OCI-M2 (cell line): ENCODE results near the gene FEM1B.

ENCODE experiments used
- DNase-seq: peaks from one replicate; lab custom pipeline; 2025; ENCODE audit not compliant: unreplicated experiment; lab: John Stamatoyannopoulos, UW

FEM1B gene

DNA sequence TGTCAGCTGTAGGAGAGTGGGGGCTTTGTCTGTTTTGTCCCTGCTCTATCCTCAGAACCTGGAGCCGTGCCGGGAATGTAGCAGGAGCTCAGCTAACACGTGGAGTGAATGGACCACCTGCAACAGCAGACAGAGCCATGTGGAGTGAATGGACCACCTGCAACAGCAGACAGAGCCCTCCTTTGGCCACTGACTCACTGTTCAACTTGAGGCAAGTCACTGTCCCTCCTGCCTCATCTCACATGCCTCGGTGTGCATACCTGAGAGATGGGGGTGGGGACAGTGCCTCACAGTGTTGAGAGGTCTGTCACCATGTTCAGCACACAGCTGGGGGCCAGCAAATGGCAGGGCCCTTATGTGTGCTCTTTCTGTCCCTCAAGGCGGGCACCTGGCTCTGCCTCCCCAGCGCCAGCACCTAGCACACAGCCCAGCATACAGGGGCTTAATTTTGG is 27.9 kb downstream of the FEM1B start:
- no peak for DNase-seq

DNA sequence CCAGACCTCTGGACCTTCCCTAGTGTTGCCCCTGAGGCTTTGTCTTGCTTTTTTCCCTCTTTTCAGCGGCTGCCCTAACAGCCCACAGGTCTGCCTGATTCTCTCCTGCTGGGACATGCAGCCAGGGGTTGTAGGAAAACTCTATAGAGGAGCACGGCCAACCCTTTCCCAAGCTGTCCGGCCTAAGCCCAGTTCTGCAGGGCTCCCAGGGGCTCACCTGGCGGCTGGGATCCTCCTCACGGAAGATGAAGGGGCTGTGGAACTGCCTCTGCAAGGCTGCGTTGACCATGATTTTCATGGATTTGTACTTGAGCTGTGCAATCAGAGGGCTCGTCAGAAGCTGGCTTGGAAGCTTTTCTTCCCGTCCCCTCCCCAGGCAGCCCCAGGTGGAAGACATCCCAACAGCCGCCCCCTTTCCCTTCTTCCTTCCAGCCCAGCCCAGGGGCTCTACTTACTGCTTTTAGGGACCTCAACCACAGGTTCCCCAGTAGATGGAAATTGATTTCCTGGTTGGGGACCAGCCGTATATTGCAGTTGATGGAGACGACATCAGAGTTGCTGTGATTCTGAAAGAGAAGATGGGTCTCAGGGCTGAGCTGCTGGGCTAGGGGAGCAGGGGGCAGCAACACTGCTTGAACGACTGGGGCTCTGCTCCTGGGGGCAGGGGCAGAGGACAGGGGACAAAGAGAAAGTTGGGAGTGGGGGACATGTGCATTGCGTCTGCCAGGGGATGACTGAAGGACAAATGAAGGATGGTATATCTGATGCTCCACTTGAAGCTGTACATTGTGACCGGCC is 29.8 kb downstream of the FEM1B start:
- DNase-seq, result no peak

DNA sequence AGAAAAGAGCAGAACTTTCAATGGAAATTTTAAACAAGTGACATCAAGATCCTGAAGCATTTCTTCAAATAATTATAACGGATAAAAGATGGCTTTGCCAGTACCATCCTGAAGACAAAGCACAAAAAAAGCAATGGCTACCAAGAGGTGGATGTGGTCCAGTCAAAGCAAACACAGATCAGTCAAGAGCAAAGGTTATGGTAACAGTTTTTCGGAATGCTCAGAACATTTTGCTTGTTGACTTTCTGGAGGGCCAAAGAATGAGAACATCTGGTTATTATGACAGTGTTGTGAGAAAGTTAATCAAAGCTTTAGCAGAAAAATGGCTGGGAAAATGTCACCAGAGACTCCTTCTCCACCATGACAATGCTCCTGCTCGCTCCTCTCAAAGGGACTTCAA is 31.5 kb downstream of the FEM1B start:
- DNase-seq, result no peak

DNA sequence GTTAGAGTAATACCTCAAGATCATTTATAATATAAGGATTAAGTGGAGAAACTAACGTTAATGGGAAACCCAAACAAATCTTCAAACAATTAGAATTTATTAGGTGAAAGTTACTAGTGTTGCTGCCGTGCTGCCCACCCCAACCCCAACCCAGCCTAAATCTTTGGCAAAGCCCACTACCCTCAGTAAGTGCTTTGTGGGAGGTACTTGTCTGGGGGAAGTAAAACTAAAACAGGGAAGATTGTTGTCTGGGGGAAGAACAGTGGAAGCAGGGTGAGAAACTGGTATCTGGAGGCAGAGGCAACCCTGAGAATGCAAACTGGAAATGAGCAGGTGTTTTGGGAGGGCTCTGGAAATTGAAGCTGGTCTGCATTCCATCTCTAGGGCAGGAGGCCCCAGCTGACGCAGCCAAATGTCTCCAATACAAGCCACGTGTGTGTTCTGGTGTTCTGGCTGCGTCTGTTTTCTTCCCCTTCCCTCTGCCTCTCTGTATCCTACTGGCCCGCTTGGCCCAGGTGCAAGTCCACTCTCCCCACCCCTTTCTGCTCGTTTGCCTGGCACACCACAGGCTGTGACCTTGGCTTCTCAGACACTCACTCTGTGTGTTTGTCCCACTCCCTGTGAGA is 32.7 kb downstream of the FEM1B start:
- no peak for DNase-seq

DNA sequence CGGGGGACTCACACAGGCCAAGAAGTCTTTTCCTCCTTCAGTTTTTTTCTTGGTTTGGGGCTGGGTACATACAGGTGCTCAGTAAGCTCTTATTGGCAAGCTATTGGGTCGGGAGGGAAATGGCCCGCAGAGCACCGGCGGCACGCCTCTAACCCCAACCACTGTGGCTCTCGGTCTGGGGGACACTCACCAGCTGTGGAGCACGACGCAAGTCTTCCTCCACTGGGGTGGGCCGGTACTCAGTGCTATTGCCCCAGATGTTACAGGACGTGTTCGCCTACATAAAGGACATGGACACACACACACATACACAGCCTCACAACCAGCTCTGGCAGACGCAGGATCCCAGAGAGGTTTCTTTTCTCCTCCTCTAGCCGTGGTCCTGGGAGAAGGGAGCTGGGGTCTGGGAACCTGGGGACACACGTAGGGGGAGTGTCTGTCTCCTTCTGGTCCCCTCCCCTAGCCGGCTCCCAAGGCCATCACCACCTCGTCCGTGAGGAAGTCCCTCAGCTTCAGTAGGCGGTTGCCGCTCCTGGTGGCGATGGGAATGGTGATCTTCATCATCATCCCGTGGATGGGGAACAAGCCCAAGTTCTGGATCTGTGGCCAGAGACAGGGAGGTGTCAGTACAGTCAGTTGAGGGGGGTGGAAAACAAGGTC is 33.4 kb downstream of the FEM1B start:
- no peak for DNase-seq

DNA sequence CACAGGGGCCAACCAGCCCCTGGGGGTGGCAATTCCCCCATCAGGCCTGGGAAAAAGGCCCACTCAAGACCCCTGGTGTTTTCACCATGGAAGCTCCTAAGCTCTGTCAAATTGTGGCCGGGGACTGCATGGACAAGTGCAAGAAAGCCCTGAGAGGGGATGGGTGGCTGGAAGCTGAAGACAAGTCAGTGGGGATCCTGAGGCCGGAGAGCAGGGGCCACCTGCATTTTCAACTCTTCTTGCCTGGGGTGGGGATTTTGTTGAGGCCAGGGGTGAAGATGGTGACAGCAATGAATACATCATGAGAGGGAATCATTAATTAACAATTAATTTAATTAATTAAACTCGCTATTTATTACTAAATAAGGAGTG is 33.9 kb downstream of the FEM1B start:
- no peak for DNase-seq

DNA sequence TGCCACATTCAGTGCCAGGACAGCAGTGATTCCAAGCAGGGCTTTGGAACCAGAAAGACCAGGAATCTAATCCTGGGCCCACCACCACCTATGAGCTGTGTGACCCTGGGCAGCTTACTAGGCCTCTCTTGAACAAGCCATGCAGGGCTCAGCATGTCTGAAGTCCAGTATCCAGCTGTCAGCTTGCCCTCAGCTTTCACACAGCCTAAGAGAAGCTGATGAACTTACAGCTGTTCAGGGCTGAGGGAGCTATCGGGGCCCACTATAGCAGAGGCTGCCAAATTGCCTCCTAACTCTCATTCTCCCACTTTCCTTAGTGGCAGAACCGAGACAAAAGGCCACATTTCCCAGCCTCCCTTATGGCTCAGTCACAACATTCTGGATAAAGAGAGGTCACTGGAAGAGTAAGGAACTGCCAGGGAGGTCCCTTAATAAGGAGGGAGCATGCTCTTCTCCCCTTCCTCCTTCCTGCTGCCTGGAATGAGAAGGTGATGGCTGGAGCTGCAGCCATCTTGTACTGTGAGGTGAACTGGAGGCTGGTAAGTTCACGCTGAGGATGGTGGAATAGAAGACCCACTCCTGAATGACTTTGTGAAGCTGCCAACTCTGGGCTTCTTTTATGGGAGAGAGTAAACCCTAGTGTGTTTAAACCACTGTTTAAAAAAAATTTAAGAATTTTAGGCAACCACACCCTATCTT is 34.5 kb downstream of the FEM1B start:
- no peak for DNase-seq

DNA sequence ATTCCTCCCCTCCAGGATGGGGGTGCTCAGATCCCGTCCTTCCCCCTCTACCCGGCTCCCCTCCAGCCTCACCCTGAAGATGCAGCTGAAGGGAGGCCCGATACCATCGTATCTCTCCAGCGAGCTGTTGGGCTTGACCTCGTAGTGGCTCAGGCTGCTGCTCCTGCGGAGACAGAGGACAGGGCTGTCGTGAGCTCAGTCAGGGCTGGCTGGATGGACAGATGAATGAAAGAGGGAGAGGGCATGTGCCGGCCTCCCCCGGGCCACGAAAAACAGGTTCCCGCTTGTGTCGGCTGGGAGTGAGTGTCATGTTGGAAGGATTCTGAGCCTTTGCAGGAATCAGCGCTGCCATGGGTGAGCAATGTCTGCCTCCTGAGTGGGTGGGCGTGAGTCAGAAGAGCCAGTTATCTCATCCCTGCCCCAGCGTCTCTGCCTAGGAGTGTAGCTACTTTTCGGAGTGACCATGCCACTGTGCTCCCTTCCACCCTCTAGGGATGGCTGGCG is 35.2 kb downstream of the FEM1B start:
- no peak for DNase-seq

DNA sequence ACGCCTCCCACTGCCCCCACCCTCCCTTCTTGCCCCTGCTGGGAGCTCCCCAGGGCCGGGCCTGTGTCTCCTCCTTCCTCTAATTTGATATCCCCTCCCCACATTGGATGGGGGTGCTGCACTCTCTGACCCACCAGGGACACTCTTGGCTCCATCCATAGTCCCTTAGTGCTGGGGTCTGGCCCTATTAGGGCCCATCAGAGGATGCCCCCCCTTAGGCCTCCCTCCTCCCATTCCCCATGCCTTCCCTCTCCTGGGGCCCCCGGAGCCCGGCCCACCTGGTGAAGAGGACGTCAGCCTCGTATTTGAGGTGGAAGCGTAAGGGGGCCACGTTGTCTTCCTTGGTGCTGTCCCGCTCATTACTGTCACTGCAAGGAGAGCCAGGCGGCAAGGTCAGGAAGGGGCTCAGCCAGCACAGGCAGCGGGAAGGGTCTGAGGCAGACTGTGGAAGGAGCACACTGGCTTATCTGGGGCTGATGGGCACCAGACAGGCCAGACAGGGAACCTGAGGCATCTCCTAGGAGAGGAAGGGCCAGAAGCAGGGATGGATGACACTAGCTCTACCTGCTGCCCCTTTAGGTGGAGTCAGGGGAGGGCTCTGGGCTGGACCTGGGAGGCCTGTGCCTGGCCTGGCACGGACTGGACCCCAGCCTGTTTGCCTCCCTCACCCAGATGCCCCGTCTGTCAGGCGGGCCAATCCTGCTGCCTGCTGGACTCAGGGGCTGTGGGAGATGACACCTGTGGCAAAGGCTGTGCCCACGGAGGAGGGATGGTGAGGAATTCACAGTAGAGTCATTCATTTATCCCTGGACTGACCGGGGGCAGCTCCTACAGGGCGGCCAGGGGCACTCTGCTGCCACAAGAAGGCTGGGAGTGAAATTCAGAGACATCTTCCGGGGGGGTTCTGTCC is 36.2 kb downstream of the FEM1B start:
- no peak for DNase-seq

DNA sequence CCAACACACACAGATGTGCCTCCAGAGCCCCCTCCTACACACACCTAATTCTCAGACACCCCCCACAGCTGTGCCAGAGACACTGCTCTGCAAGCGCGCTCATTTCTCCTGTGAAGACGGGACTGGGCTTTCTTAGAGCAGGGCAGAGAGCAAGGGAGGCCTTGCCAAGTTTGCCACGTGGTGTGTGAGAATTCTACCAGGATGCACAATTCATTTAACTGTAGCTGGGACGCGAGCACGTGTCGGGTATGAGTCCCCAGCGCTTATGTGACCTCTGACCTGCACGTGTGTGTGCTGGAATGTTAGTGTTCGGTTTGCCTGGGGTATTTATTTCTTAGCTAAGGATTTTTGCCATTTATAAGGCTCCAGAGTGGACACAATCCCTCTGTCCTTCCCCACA is 37.0 kb downstream of the FEM1B start:
- no peak for DNase-seq

DNA sequence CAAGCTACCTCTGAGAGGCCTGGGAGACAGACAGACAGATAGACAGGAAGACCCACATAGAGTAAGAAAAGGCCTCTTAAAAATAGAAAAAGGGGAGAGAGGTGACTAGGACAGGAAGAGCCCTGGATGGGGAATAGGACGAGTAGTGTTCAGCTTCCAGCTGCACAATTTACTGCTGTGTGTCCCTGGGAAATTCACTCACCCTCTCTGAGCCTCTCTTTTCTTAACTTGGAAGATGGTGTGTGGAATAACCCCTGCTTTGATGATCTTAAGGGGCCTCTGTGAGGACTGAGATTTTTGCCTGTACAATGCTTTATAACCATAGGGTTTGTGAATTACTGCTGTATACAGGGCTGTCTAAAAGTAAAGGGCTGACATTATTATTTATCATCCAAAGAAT is 37.5 kb downstream of the FEM1B start:
- no peak for DNase-seq

DNA sequence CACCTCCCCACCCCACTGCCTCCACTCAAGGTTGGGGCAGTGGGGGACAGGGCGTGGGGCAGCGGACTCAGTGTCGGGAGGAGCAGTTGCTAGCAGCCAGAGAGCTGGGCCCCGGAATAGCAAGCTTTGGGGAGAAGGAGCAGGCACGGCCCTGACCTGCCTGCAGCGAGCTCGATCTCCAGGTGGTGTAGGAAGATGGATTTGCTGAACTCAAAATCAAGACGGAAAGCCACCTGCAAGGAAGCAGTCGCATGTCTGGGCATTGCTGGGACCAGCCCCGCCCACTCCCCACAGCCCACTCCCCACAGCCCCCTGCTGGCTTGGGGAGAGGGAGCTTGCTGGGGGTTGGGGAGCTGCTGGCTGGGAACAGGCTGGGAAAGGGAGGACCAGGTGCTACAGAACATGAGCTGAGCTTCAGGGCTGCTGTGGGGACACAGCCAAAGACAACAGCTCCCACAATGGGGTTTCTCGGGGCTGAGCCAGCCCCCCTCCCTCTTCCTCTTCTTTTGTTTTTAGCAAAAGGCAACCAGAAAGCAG is 38.0 kb downstream of the FEM1B start:
- DNase-seq, result no peak

DNA sequence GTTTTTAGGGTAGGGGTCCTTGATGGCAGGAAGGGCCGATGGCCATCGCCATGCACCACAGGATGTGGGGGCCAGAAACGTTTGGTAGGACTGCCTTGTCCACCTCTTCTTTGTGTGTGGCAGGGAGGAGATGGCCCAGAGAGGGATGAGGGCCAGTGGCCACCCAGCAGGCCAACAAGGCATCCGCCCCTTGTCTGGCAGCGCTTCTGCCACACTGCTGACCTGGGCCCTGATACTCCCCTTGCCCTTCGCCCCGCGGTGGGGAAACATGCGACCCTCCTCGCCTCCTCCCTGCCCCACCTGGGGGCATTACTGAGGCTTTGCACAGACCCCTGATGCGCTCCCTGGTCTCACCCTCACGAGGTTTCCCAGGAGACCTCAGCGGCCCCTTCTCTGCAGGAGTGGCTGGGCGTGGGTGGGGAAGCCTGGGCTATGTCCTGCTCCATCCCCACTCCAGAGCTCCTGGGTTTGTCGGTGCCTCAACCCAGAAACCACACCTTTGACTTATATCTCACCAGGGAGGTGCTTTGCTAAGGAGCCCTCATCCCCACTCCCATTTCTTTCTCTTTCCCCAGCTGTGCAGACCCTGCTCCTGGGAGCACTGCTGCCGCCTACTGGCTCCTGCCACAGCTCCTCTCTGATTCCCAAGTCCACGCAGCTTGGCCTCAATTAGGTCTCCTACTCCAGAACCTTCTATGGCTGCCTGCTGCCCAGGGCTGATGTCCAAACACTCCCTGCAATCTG is 38.7 kb downstream of the FEM1B start:
- DNase-seq, result no peak

DNA sequence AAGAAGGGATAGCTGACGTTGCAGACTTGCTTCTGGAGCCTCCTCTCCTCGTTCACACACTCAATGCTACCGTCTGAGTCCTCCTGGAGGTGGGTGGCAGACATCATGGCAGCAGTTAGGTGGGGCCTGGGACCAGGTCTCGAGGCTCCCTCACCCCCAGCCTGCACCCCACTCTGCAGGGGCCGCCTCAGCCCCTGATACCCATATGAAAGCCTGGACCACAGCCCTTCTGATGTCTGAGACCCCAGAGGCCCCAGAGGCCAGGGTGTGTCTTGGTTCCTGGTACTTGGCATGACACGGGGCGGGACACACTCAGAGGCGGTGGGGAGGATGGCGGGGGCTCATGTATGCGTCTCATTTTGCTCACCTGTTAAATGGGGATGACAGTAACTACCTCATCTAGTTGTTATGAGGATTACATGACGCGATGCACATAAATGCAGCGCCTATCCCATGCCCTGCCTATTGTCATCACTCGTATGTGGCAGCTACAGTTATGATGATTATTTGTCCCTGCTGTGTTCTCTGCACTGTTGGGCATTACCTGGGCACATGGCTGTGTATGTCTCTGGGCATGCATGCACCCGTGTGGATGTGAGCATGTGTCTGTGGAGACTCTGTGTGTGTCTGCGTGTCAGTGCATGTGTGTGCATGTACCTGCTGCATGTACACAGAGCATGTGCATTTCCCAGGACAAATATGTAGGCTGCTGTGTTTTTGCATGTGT is 39.9 kb downstream of the FEM1B start:
- DNase-seq, result no peak

DNA sequence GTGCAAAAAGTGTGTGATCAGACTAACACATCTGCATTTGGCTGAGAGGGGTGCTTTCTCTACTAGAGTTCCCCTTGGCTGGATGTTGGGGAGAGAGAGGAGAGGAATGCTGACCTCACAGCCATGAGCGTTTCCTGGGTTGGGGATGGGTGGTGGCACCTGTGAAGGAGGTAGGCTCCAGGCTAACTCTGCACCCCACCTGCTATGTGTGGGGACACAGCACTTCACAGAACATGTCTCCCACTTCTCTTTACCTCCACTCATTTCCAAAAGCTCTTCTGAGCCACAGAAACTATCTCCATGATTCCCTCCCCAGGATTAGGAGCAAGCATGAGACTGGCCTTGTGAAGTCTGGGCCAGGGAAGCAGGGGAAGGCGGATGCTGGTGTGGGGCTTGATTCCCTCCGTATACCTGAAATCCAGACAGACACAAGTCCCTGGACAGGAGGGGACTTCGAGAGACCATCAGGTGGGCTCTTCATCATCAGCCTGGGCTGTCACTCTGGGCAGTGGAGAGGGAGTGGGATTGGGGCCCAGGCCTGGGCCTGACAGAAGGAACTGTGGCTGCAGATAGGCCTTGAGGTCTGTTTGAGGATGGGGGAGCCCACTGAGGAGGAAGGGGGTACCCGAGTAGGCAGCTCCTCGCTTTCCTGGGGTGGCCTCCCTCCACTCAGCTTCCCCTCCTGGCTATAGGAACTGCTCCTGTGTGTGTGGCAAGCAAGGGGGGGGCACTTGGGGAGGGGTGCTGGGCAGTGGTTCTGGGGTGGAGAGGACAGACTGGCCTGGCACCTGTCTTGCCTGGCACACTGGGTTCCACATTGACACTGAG is 40.7 kb downstream of the FEM1B start:
- DNase-seq, result no peak

DNA sequence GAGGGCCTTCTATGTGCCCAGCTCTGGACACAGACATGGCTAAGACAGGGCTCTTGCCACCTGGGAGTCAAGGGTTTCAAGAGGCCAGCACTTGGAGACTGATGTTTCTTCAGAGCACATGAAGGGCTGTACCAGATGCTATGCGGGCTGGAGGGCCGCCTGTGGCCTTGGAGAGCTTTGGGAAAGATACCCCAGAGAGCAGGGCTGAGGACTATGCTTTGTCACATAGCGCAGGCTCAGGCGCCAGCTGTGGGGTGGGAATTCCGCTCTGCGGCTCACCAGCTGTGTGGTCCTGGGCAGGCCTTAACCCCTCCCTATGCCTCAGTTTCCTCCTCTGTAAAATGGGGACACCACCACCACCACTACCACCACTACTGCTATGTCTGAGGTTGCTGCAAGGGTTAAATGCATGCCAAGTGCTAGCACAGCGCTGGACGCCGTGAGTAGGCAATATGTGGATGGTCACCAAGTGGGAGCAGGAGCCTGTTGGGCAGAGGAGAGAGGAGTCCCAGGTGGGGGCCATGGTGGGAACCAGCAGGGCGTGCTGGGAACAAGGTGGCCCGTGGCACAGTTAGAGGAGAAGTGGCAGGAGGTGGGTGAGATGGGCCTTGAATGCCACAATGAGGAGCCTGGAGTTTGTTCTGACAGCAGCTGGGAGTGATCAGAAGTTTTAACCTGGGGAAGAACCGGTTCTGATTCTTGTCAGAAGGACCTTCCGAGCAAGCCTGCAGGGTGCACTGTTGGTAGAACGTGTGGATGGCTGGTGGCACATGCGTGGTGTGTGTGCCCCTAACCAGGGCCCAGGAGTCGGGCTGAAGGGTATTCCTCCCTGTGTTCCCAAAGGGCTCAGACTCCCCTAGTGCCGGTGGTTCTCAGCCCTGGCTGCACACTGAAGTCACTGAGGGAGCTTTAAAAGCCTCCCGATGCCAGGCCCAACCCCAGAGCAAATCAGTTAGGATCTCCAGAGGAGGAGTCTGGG is 41.7 kb downstream of the FEM1B start:
- DNase-seq, result no peak

DNA sequence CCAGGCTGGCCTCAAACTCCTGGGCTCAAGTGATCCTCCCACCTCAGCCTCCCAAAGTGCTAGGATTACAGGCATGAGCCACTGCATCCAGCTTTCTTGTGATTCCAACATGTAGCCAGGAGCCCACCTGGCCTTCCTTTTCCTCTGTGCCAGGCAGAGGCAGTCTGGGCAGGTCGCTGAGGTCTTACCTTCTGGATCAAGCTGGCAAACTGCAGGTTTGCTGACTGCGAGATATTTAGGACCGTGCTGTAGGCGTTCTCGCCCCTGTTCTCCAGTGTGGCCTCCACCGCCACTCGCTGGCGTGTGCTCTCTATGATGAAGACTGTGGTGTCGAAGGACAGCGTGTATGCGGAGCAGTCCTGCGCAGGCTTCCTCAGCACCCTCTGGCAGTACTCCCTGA is 42.5 kb downstream of the FEM1B start:
- DNase-seq, result no peak
